SK-N-SH (cell line): ENCODE data around the gene HHAT. TPM values are rescaled to one million over a fixed set of nuclear protein-coding genes. Genes with fewer than 3 reads are reported as not detected.

Experiments used
- CTCF ChIA-PET: fragments of 300-600, 350-600 bp; formaldehyde crosslinking; extraction: SDS; loops from one replicate; lab custom pipeline; 2021; lab: Yijun Ruan, JAX
- POLR2A ChIA-PET: fragments of 350-600 bp; sonication (Branson Sonifier 250); formaldehyde crosslinking; extraction: SDS; loops from one replicate; lab custom pipeline; 2020; ENCODE audit warnings: antibody characterized with exemption, inconsistent platforms; lab: Yijun Ruan, JAX
- DNase-seq: peaks from one replicate; pipeline ENCODE4 v3.0.0; 2012
- H2AFZ ChIP-seq: fragments of 200-600 bp; sonication (generic); 2 replicates; pipeline ENCODE4 v1.8.1; 2016; ENCODE audit warnings: antibody characterized with exemption, mild to moderate bottlenecking, low read depth
- H3F3A ChIP-seq: fragments of 200-600 bp; sonication (generic); replicated peaks from 2 replicates; pipeline ENCODE3; 2016; ENCODE audit warnings: antibody characterized with exemption, mild to moderate bottlenecking; ENCODE audit not compliant: insufficient read depth
- H3K27ac ChIP-seq, 2 experiments: fragments of 200-500 bp in 1 of 2; fragments of 200-600 bp in 1 of 2; sonication (Bioruptor generic) in 1 of 2; sonication (generic), shearing (Covaris generic) in 1 of 2; 2 replicates each; pipeline versions ENCODE4 v1.5.1 to v1.6.1; 2014 to 2016; ENCODE audit warnings: low read depth in 2 of 2, inconsistent platforms in 1 of 2, low read length in 1 of 2, mild to moderate bottlenecking in 1 of 2, mixed read lengths in 1 of 2
- H3K27me3 ChIP-seq: fragments of 200-600 bp; sonication (generic), shearing (Covaris generic); 2 replicates; pipeline ENCODE4 v1.6.1; 2016; ENCODE audit warnings: mixed run types; ENCODE audit not compliant: insufficient read depth
- H3K36me3 ChIP-seq, 2 experiments: fragments of 200-500 bp in 1 of 2; fragments of 200-600 bp in 1 of 2; sonication (Bioruptor generic) in 1 of 2; sonication (generic) in 1 of 2; replicated peaks in 1 of 2; 2 replicates each; pipeline versions ENCODE3 to v1.5.1; 2014 to 2016; ENCODE audit warnings: low read length in 1 of 2, mild to moderate bottlenecking in 1 of 2; ENCODE audit not compliant: insufficient read depth in 2 of 2, control insufficient read depth in 1 of 2
- H3K4me1 ChIP-seq, 2 experiments: fragments of 200-500 bp in 1 of 2; fragments of 200-600 bp in 1 of 2; sonication (Bioruptor generic) in 1 of 2; sonication (generic), shearing (Covaris generic) in 1 of 2; 2 replicates each; pipeline versions ENCODE4 v1.5.1 to v1.6.1; 2014 to 2016; ENCODE audit warnings: low read depth in 1 of 2, low read length in 1 of 2, mixed run types in 1 of 2; ENCODE audit not compliant: insufficient read depth in 2 of 2, control insufficient read depth in 1 of 2
- H3K4me2 ChIP-seq: fragments of 200-600 bp; sonication (generic), shearing (Covaris generic); 2 replicates; pipeline ENCODE4 v1.6.1; 2017; ENCODE audit warnings: mixed run types
- H3K4me3 ChIP-seq, 2 experiments: fragments of 200-500 bp in 1 of 2; fragments of 200-600 bp in 1 of 2; sonication (Bioruptor generic) in 1 of 2; sonication (generic), shearing (Covaris generic) in 1 of 2; 2 replicates each; pipeline versions ENCODE4 v1.5.1 to v1.8.1; 2014 to 2016; ENCODE audit warnings: low read depth in 2 of 2, inconsistent platforms in 1 of 2, low read length in 1 of 2, mild to moderate bottlenecking in 1 of 2, mixed read lengths in 1 of 2, moderate library complexity in 1 of 2
- H3K79me2 ChIP-seq: fragments of 200-600 bp; sonication (generic); 2 replicates; pipeline ENCODE4 v1.8.1; 2017; ENCODE audit warnings: mild to moderate bottlenecking; ENCODE audit not compliant: insufficient read depth
- H3K9ac ChIP-seq: fragments of 200-600 bp; sonication (generic); 2 replicates; pipeline ENCODE4 v1.6.1; 2017; ENCODE audit warnings: mixed run types
- H3K9me2 ChIP-seq: fragments of 200-600 bp; sonication (generic); 2 replicates; pipeline ENCODE4 v1.6.1; 2017; ENCODE audit warnings: mixed run types
- H3K9me3 ChIP-seq: fragments of 200-600 bp; sonication (generic); 2 replicates; pipeline ENCODE4 v1.6.1; 2017; ENCODE audit warnings: mixed run types, mild to moderate bottlenecking, moderate library complexity
- H4K20me1 ChIP-seq: fragments of 200-600 bp; sonication (generic); 2 replicates; pipeline ENCODE4 v1.6.1; 2017; ENCODE audit warnings: mild to moderate bottlenecking, mixed run types; ENCODE audit not compliant: insufficient read depth
- CHD2 ChIP-seq: fragments of 150-350 bp; IDR thresholded peaks from 2 replicates; pipeline ENCODE4 v1.6.1; 2018; ENCODE audit warnings: low read length; ENCODE audit not compliant: partially characterized antibody
- ELF1 ChIP-seq: IDR thresholded peaks from 2 replicates; pipeline ENCODE4 v1.4.0; 2012
- EP300 ChIP-seq, 2 experiments: IDR thresholded peaks; 2 replicates each; pipeline versions ENCODE4 v1.4.0 to v1.6.1; 2012; ENCODE audit warnings: borderline replicate concordance in 1 of 2, low read depth in 1 of 2, low read length in 1 of 2
- EZH2phosphoT487 ChIP-seq: fragments of 200-600 bp; sonication (generic); IDR thresholded peaks from 2 replicates; pipeline ENCODE4 v1.6.1; 2017; ENCODE audit warnings: low read depth, mixed run types, mild to moderate bottlenecking, antibody characterized with exemption, moderate library complexity, borderline replicate concordance
- FOSL2 ChIP-seq: IDR thresholded peaks from 2 replicates; pipeline ENCODE4 v1.4.0; 2012; ENCODE audit warnings: low read depth, mild to moderate bottlenecking, moderate library complexity, borderline replicate concordance
- FOXM1 ChIP-seq: IDR thresholded peaks from 2 replicates; pipeline ENCODE4 v1.4.0; 2012; ENCODE audit warnings: low read depth, mild to moderate bottlenecking
- GABPA ChIP-seq: IDR thresholded peaks from 2 replicates; pipeline ENCODE4 v1.4.0; 2012; ENCODE audit warnings: low read depth, mild to moderate bottlenecking
- GATA2 ChIP-seq: sonication (generic); formaldehyde crosslinking; IDR thresholded peaks from 2 replicates; pipeline ENCODE4 v1.5.0; 2020; ENCODE audit warnings: mild to moderate bottlenecking, missing genetic modification reagents
- NFIC ChIP-seq: IDR thresholded peaks from 2 replicates; pipeline ENCODE4 v1.4.0; 2012; ENCODE audit warnings: borderline replicate concordance
- NRF1 ChIP-seq: IDR thresholded peaks from 2 replicates; pipeline ENCODE4 v1.6.1; 2012; ENCODE audit warnings: low read depth, mild to moderate bottlenecking, low read length
- POLR2AphosphoS5 ChIP-seq: IDR thresholded peaks from 2 replicates; pipeline ENCODE4 v1.6.1; 2012; ENCODE audit warnings: low read depth, low read length
- RAD21 ChIP-seq: IDR thresholded peaks from 2 replicates; pipeline ENCODE4 v1.6.1; 2012; ENCODE audit warnings: mild to moderate bottlenecking, low read length
- RCOR1 ChIP-seq: fragments of 150-350 bp; IDR thresholded peaks from 2 replicates; pipeline ENCODE4 v1.6.1; 2017; ENCODE audit warnings: antibody characterized with exemption, low read length
- RFX5 ChIP-seq: IDR thresholded peaks from 2 replicates; pipeline ENCODE4 v1.6.1; 2012; ENCODE audit warnings: mild to moderate bottlenecking, improper control_type of control experiment, low read length
- RXRA ChIP-seq: IDR thresholded peaks from 2 replicates; pipeline ENCODE4 v1.4.0; 2012; ENCODE audit warnings: low read depth, mild to moderate bottlenecking, borderline replicate concordance
- SMC3 ChIP-seq: IDR thresholded peaks from 2 replicates; pipeline ENCODE4 v1.6.1; 2012; ENCODE audit warnings: low read depth, low read length, improper control_type of control experiment
- TCF12 ChIP-seq: IDR thresholded peaks from 2 replicates; pipeline ENCODE4 v1.4.0; 2012
- WGBS: methylation state at CpG from one replicate; pipeline ENCODE4 v1.1.6; 2017; ENCODE audit warnings: low lambda C conversion rate; 5-methylcytosine and 5-hydroxymethylcytosine counted together
- polyA plus RNA-seq, 3 experiments: library from polyadenylated mRNA; depleted of rRNA; stranded (reverse); fragments of >200 nt; gene quantifications; 2 replicates each; pipeline ENCODE4 v1.2.3, GENCODE V29; 2012
- TF ChIP-seq, protein P1 (sequence below): IDR thresholded peaks from 2 replicates; pipeline ENCODE4 v1.6.1; 2012; ENCODE audit warnings: mild to moderate bottlenecking, low read depth, low read length, moderate library complexity
- TF ChIP-seq, protein P2 (sequence below): IDR thresholded peaks from 2 replicates; pipeline ENCODE4 v1.4.0; 2012; ENCODE audit warnings: low read depth, borderline replicate concordance
- TF ChIP-seq, protein P3 (sequence below): fragments of 150-350 bp; IDR thresholded peaks from 2 replicates; pipeline ENCODE4 v1.6.1; 2016; ENCODE audit warnings: mild to moderate bottlenecking, low read depth, low read length
- TF ChIP-seq, protein P4 (sequence below): IDR thresholded peaks from 2 replicates; pipeline ENCODE4; 2012

Gene HHAT
- polyA plus RNA-seq, 1 of the 3 experiments (the other 2 are of a cell fraction), result 8.1 TPM

DNA sequence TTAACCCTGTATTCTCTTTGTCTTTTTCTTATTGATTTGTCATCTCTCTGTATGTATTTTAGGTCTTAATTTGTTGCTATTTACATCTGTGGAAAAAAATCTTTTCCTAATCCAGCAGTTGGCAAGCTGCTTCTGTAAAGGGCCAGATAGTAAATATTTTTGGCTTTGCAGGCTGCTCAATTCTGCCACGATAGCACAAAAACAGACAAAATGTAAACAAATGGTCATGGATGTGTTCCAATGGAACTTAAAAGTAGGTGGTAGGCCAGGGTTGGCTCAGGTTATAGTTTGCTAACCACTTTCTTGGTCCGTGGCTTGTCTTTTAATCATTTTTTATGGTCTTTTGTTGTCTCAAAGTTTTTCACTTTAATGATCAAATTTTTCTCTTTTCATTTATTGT, 371.8 kb downstream of the HHAT start:
- no peak overlapping the region for H3K4me2 ChIP-seq
- H3K36me3 ChIP-seq, result no peaks in the 10 kb centered on the region
- POLR2A ChIA-PET, result no interaction called here
- no peaks in the 10 kb centered on the region for H3K27me3 ChIP-seq
- WGBS, result 32% methylated on average over 2 of the region's 2 CpGs
- TF ChIP-seq, protein P1, sequence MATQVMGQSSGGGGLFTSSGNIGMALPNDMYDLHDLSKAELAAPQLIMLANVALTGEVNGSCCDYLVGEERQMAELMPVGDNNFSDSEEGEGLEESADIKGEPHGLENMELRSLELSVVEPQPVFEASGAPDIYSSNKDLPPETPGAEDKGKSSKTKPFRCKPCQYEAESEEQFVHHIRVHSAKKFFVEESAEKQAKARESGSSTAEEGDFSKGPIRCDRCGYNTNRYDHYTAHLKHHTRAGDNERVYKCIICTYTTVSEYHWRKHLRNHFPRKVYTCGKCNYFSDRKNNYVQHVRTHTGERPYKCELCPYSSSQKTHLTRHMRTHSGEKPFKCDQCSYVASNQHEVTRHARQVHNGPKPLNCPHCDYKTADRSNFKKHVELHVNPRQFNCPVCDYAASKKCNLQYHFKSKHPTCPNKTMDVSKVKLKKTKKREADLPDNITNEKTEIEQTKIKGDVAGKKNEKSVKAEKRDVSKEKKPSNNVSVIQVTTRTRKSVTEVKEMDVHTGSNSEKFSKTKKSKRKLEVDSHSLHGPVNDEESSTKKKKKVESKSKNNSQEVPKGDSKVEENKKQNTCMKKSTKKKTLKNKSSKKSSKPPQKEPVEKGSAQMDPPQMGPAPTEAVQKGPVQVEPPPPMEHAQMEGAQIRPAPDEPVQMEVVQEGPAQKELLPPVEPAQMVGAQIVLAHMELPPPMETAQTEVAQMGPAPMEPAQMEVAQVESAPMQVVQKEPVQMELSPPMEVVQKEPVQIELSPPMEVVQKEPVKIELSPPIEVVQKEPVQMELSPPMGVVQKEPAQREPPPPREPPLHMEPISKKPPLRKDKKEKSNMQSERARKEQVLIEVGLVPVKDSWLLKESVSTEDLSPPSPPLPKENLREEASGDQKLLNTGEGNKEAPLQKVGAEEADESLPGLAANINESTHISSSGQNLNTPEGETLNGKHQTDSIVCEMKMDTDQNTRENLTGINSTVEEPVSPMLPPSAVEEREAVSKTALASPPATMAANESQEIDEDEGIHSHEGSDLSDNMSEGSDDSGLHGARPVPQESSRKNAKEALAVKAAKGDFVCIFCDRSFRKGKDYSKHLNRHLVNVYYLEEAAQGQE, result no peak
- H3F3A ChIP-seq, result no peaks in the 10 kb centered on the region
- CTCF ChIA-PET, result interaction anchor here (1.9 kb wide), 1 partner anchor 434 kb away, joined by 10 read pairs; the partner anchor contains the start of gene KCNH1
- H3K9me2 ChIP-seq, result no peaks in the 10 kb centered on the region
- no peak for DNase-seq
- no peak overlapping the region for H3K27ac ChIP-seq
- no peaks in the 10 kb centered on the region for H4K20me1 ChIP-seq
- H3K9me3 ChIP-seq, result no peaks in the 10 kb centered on the region
- H3K4me1 ChIP-seq, result peaks cover 0 to 30% of the 10 kb centered on the region in 2 experiments; a peak in 1 of 4 replicates
- H3K4me3 ChIP-seq, result no peak overlapping the region
- no peak overlapping the region for H2AFZ ChIP-seq
- no peak overlapping the region for H3K9ac ChIP-seq
- no peaks in the 10 kb centered on the region for H3K79me2 ChIP-seq

DNA sequence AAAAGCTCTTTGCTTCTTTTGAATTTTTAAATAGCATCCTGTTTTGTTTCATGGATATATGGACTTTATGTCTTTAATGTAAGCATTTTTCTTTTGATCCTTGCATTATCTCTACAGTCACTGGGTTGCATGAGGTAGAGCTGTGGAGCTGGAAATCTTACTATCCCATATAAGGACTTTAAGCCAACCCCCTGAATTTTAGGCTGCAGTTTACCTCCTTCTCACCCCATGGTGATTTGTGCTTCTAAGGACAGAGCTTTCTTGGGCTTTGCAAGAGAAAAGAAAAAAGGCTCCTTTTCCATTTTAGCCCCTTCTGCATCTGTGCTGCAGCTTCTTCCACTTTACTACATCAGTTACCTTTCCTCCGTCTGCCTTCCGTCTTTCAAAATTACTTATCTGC, 373.8 kb downstream of the HHAT start:
- no peak overlapping the region for H3K27ac ChIP-seq
- H3K4me1 ChIP-seq, result peaks cover 0 to 26% of the 10 kb centered on the region in 2 experiments; a peak in 1 of 4 replicates
- H3K4me2 ChIP-seq, result no peak overlapping the region
- H3K9me2 ChIP-seq, result no peaks in the 10 kb centered on the region
- H3K36me3 ChIP-seq, result no peaks in the 10 kb centered on the region
- H3K4me3 ChIP-seq, result no peak overlapping the region
- no peaks in the 10 kb centered on the region for H3F3A ChIP-seq
- H3K9me3 ChIP-seq, result no peaks in the 10 kb centered on the region
- no peak overlapping the region for H3K9ac ChIP-seq
- no peaks in the 10 kb centered on the region for H3K27me3 ChIP-seq
- H4K20me1 ChIP-seq, result no peaks in the 10 kb centered on the region
- H3K79me2 ChIP-seq, result no peaks in the 10 kb centered on the region
- POLR2A ChIA-PET, result no interaction called here
- CTCF ChIA-PET, result interaction anchor here (1.5 kb wide), 1 partner anchor 432 kb away, joined by 7 read pairs; the partner anchor contains the start of gene KCNH1
- no peak overlapping the region for H2AFZ ChIP-seq
- TF ChIP-seq, protein P2, sequence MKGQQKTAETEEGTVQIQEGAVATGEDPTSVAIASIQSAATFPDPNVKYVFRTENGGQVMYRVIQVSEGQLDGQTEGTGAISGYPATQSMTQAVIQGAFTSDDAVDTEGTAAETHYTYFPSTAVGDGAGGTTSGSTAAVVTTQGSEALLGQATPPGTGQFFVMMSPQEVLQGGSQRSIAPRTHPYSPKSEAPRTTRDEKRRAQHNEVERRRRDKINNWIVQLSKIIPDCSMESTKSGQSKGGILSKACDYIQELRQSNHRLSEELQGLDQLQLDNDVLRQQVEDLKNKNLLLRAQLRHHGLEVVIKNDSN, result no peak
- TF ChIP-seq, protein P3, sequence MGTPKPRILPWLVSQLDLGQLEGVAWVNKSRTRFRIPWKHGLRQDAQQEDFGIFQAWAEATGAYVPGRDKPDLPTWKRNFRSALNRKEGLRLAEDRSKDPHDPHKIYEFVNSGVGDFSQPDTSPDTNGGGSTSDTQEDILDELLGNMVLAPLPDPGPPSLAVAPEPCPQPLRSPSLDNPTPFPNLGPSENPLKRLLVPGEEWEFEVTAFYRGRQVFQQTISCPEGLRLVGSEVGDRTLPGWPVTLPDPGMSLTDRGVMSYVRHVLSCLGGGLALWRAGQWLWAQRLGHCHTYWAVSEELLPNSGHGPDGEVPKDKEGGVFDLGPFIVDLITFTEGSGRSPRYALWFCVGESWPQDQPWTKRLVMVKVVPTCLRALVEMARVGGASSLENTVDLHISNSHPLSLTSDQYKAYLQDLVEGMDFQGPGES, result no peak
- TF ChIP-seq, protein P4, sequence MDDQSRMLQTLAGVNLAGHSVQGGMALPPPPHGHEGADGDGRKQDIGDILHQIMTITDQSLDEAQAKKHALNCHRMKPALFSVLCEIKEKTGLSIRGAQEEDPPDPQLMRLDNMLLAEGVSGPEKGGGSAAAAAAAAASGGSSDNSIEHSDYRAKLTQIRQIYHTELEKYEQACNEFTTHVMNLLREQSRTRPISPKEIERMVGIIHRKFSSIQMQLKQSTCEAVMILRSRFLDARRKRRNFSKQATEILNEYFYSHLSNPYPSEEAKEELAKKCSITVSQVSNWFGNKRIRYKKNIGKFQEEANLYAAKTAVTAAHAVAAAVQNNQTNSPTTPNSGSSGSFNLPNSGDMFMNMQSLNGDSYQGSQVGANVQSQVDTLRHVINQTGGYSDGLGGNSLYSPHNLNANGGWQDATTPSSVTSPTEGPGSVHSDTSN, result no peak
- no peak for TF ChIP-seq CHD2
- no peak for TF ChIP-seq RCOR1
- no peak for TF ChIP-seq ELF1
- TF ChIP-seq NRF1, result no peak
- TF ChIP-seq FOXM1, result no peak
- TF ChIP-seq POLR2AphosphoS5, result no peak
- no peak for TF ChIP-seq RXRA
- TF ChIP-seq SMC3, result no peak
- no peak for TF ChIP-seq RFX5
- no peak for TF ChIP-seq GABPA
- no peak for TF ChIP-seq GATA2 (CRISPR knock-in tag)
- no peak for TF ChIP-seq RAD21
- no peak for TF ChIP-seq TCF12
- no peak for TF ChIP-seq NFIC
- no peak for TF ChIP-seq FOSL2
- TF ChIP-seq EP300 (IDR thresholded peaks at IDR 0.05; ENCODE audit: borderline replicate concordance in 1 of 2, low read depth in 1 of 2, low read length in 1 of 2), result no peak
- TF ChIP-seq EZH2phosphoT487, result no peak
- no peak for DNase-seq
- WGBS, result 93% methylated on average over 2 of the region's 2 CpGs
